Effector CD8-positive, alpha-beta T cell (primary cell): Measurements from ENCODE around the gene KCTD8.

ENCODE experiments used
- DNase-seq: peaks from one replicate; lab custom pipeline; 2025; lab: John Stamatoyannopoulos, UW

The KCTD8 gene

DNA sequence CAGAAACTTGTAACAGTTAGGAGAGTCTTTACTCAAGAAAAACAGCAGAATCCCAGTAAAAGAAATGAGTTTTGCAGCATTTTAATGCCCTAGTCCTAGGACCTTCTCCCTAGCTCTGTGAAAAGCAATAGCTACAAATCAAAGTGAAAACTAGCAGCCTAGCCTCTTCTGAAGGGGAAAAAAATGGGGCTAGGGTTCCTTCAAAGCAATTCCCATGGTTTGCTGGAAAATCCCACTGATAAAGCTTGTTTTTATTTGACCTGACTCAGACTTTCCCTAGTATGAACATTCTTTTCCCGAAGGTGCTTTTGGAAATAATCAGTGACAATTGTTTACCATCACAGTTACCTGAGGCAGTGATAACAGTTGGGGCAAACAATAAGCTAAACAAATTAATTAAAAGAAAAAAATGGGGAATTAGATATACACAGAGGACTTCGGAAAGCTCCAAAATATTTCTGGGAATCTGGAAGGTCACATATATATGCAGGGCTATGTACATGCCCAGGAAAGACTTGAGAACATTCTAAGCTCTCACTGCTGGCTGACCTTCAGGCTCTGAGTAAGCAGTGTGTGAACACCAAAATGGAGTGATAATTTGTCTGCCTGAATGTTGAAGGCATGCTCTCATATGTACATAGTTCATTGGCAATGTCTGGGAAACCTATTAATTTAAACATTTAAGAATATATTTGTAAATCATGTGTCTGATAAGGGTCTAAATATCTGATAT, 285.9 kb downstream of the KCTD8 start:
- no peak for DNase-seq

DNA sequence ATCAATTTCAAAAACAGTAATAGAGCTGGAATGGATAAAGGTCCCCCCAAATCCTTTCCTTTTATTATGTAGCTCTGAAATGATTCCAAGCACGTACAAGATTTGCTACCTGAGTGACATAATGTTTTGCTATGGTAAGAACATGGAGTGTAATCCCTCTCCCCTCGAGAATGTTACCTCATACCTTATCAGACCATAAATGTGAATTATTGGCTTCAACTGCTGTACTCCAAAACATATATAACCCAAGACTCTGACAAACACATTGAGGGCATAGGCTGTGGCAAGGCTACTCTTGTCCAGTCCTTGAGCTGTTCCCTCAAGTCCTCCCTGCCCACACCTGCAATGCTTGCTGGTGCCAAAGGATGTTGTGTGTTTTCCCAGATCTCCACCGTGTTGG, 286.9 kb downstream of the KCTD8 start:
- DNase-seq, result no peak

DNA sequence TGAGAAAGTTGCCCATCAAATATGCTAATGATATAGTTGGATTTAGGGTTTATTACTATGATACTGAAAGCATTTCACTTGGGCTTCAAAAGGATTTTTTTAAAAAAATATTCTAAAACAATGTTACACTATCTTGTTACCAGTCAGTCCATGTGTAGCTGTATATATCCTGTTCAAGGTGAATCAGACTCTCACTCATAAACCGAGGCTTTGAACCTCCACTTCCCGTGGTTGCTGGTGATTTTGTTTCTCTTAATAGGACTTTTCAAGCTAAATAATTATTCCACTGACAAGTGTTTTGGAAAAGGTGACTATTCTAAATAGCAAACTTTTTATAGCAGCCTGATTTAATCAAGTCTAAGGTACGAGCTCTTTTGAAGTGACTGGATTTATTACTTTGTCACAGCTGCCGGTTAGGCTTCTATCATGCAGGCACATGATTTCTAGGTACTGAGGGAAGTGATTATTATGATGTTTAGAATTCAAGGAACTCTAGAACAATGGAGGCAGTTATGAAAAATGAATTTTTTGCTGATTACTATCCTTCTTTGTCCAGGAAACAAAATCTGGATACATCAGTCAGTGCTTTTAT, 287.7 kb downstream of the KCTD8 start:
- DNase-seq, result no peak

GRCh38 chr4:44159991-44160390, 288.6 kb downstream of the KCTD8 start:
- DNase-seq, result no peak

GRCh38 chr4:44157611-44158277, 290.9 kb downstream of the KCTD8 start:
- no peak for DNase-seq

DNA sequence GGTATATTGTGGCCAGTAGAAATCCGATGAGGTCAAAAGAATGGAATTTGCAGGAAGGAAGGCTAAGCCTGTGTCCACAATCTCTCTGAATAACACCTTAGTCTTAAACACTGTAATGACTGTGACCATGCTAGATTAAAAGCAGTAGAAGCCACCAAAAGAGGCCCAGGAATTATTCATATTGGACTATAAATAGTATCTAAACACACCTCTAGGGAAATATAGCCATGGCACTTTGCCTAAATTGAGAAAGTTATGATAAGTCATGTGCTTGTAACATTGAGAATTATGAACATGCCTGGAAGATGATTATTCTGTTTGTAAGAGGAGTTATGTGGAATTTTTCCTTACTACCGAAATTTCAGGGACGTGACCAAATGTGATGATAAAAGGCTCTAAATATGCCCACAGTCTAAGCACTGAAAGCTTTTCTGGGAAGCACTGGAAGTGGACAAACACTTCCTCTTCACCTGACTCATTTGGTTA, 298.5 kb downstream of the KCTD8 start:
- no peak for DNase-seq

GRCh38 chr4:44149282-44149681, 299.3 kb downstream of the KCTD8 start:
- DNase-seq, result no peak

DNA sequence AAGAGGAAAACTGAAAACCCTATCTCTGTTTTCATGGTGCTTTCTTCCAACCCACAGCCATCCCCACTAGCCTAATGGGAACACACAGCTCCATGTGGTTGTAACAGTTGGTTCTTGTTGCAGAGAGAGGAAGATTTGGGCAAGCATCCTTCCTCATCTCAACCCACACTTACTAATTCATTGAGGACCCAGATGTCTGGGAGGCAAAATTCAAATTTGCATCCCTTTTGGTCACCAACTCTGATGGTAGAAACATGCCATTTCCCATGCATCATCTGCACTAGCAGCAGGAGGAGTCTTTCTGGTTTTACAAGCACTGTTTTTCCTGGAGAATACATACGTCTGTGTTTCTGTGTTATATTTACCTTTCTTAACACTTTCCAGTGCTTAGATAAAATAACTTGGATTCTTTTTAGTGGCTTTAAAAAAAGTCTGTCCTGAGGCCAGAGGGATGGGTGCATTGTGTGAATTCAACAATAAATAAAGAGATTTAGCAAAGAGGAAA, 301.0 kb downstream of the KCTD8 start:
- DNase-seq, result no peak

- DNase-seq, result no peak
Observed at GRCh38 chr4:44146516-44146915, 302.1 kb downstream of the KCTD8 start.

GRCh38 chr4:44145868-44146267, 302.7 kb downstream of the KCTD8 start:
- no peak for DNase-seq

DNA sequence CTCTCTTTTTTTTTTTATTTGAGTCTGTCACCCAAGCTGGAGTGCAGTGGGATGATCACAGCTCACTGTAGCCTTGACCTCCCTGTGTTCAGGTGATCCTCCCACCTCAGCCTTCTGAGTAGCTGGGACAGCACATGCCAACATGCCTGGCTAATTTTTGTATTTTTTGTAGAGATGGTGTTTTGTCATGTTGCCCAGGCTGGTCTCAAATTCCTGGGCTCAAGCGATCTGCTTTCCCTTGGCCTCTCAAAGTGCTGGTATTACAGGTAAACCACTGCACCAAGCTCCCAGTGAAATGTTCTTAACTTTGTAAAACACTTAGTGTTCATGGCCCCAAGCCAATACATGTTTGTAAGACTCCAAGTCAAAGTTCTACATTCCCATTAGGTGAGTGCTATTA, 316.1 kb downstream of the KCTD8 start:
- DNase-seq, result no peak
